Stimulated activated CD4-positive, alpha-beta T cell treated with anti-CD3 and anti-CD28 coated beads, Interleukin-4, amount 100 ng/mL, for 24 hours (primary cell): Measurements from ENCODE around the gene FEZ2.

Source experiments
- DNase-seq: peaks from one replicate; pipeline ENCODE4 v3.0.0-alpha.2; 2020

FEZ2 gene

DNA sequence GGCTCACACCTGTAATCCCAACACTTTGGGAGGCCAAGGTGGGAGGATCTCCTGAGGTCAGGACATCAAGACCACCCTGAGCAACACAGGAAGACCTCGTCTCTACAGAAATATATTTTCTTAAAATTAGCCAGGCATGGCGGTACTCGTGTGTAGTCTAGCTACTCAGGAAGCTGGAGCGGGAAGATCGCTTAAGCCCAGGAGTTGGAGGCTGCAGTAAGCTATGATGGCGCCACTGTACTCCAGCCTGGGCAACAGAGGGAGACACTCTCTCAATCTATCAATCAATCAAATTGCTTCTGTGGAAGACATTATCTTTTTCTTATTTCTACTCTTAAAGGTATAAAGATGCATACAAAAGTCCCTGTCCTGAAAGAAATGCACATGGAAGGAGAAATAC lies 11.3 kb downstream of the FEZ2 start:
- no peak for DNase-seq

DNA sequence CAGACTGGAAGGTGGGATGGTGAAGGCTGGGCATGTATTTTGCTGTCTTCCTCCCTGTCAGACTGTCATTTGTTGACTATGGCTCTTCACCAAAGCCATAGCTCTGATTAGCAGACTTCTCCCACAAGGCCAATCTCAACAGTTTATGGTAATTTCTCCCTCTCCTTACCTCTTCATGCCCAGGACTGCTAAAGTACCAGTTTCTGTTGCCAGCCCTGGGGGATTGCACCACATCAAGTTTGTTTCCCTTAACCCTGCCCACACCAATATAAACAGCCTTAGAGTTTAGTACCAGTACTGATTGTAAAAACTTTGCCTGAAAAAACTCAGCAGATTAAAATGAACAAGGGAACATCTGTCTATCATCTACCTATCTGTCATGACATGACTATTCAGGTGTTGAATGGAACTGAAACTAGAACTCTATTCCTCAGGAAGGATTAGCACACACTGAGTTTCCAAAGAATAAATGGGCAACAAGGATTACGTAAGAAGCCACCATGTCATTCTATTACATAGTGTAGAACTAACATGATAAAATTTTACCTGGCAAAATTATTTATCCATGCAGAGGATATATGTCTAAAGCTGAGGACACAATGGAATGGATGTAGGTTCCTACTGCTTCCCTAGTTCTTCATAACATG lies 13.7 kb downstream of the FEZ2 start:
- DNase-seq = no peak

DNA sequence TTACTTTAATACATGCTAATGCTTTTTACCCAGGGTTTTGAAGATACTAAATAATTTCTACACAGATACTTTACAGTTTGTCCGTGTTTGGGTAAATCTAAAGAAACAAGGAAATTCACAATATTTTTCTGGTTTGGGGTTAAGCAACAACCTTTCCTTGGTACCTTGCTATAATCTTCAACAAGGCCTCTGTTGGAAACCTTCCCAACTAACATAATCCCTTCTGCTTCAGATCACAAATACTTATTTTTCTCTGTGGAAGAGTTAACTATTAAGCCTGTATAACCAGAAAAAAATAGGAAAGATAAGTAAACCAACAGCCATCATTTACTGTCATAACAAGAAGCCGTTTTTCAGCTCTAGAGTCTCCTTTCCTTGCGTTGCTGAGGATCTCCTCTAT lies 15.0 kb downstream of the FEZ2 start:
- DNase-seq = no peak

DNA sequence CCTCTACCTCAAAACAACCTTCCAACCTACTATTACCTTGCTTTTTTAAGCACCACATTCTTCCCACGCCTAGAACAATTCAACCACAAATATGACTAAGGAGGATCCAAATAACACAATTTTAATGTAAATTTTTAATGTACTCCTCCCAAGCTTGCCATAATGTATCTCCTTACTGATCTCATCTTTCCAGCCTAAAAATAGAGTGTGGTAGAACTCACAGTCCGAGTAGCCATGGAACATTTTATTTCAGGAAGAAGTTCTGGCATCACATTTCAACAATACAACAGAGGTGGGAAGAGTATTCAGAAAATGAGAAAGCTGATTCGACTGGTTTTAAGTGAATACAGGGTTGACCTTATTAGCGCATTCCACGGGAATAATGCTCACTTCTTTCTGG lies 15.4 kb downstream of the FEZ2 start:
- no peak for DNase-seq

DNA sequence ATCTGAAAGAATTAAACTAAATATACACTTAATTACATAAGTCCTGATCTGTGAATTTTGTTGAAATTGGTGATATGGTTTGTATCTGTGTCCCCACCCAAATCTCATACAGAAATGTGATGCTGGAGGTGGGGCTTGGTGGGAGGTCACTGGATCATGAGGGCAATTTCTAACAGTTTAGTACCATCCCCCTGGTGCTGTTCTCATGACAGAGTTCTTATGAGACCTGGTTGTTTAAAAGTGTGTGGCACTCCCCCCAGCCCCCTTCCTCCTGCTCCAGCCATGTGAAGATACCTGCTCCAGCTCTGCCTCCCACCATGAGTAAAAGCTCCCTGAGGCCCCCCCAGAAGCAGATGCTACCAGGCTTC lies 18.7 kb downstream of the FEZ2 start:
- DNase-seq = no peak

DNA sequence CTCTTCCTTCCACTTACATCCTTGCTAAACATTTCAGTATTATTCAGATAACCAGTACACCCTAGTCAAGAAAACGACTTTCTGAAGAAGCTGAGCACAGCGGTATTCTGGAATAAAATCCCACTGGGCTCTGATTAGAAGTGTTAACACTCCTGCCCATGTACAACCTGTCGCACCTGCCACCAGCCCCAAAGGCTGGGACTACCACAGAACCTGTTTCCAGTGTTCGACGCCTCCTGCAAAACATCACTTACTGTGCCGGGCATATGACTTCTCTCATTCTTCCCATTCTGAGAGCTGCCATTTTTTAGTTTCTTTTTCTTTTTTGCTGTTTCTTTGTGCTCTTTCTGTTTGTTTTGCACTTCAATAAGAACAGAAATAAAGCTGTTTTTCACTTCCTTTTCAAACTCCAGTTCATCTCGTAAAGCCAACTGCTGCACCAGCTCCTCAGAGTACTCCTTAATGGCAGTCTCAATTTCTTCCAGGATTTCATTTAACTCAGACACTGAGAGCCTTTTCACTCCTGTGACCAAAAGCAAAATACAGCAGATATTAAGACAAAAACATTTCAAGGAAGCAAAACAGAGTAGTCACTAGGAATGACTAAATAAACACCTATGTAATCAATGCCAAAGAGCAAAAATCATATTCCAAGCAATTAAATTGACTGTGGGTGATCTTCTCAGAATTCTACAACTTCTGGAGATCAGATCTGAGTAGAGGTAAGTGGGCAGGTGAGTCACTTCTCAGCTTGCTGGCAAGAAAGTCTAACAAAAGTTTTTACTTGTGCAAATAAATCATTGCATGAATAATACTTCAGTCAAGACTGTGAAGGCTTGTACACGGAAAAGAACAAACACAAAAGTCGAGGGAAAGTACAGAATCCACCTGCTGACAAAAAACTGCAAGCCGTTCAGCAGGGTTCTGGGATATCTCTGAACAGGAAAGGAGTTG lies 19.3 kb downstream of the FEZ2 start:
- DNase-seq = no peak

DNA sequence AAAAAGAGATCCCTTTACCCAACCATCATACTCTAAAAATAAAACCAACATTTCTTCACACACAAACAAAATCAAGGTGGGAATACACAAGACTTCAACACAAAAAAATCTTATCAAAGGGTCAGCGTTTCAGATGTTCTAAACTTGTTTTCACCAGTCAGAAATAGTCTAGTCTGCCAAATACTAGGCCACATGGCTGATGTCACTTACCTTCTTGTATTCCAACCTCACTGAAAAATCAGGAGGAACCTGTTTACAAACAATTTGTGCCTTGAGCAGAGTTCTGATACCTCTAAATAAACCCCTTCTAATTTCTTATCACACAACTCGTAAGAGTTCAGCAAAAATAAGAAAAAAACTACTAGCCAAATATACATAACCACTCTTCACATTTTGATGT lies 20.1 kb downstream of the FEZ2 start:
- no peak for DNase-seq

DNA sequence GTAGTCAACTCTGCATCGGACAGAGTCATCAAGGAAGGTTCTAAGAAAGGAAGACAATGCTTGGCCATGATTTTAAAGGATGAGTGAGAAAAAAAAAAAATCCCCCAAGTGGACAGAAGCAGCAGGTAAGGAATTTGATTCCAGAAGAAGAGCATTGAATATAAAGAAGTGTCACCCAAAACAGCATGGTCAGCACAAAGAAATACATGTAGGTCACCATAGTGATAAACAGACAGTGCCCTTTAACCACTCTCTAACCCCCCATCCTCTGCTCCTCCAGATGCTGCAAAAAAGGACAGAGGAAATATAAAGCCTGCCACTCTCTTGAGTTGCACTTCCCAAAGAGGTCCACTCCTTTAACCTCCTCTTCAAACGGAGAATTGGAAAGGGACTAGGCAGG lies 23.4 kb downstream of the FEZ2 start:
- no peak for DNase-seq

DNA sequence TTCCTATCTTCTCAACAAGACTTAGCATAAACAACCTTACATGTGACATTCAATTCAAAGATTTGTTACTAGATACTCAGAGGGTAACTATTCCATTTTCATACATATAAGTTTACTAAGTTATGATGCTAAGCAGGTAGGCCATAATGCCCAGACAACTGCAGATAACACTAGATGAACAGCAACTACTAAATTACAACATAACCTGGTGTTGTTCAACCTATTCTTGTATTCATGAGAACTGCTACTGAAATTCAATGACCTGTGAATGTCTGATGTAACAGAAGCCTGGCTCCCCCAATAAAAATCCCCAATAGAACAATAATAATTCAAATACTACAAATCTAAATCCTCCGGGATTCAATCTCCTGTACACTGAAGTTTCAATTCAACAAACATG lies 24.8 kb downstream of the FEZ2 start:
- no peak for DNase-seq

DNA sequence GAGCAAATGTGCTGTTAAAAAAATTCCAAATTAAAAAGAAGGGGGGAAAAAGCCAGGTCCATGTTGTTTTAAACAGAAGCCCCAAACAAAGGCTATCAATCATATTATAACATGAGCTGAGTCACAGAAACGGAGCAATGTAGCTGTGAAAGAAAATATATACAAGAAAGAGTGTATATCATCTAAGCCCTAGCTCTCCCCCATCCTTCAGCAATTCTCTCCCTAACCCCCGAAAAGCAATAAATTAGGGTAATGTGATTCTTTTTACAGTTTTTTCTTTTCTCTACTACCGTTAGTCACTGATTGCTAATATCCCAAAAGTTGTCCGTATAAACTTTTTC lies 25.3 kb downstream of the FEZ2 start:
- DNase-seq = no peak

DNA sequence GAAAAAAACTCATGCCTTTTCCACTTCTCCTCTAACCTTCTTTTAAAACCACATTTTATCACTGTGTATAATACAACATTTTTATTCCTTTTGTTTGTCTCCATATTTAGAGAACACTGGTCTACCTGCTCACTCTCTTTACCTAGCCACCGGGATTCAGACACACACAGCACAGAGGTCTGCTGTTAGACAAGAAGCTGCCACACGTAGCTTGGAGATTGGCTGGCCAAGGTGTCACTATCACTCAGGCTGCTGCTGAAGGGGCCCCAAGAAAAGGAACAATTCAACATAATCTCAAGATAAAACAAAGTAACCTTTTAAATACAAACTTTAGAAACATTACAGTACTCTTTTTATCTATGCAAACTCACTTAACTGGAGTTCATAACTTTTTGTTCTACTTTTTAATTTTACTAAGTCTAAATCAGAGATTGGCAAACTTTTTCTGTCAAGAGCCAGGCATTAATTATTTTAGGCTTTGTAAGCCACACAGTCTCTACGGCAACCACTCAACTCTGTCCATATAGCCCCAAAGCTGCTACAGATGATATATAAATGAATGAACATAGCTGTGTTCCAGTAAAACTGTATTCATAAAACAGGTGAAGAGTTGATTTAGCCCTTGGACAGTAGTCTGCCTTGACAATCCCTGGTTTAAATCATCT lies 25.8 kb downstream of the FEZ2 start:
- no peak for DNase-seq

DNA sequence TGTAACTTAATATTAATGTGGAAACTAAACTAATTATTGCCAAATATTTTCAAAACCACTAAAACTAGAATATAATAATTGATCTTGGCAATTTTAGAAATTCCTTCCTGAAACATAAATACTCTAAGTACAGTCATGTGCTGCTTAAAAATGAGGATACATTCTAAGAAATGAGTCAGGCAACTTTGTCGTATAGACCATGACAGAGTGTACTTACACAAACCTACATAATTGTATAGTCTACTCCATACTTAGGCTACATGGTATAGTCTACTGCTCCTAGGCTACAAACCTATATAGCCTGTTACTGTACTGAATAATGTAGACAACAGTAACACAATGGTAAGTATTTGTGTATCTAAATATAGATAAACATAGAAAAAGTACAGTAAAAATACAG lies 27.6 kb downstream of the FEZ2 start:
- no peak for DNase-seq

DNA sequence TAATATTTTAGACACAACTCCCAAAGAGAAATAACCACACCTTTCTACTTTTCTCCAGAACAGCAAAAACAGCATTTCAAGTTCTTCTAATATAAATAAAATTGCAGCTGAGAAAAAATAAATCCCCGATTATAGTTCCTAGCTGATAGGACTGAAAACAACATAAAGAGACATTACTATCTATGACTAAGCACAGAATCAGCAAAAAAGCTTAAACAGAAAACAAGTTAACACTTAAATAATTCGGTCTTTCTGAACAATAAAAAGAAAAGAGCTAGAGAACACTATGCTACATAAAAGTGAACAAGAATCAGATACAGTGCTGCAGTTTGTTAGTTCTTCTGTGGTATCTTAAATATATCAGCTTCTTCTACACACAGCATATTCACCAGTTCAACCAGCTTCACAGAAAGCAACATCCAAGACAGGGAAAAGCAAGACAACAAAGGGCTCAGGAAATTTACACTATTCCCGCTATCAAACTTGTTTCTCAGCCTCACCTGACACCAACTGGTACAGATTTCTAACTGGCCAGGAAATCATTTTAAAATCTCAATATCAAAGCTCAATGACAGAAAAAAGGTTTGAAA lies 28.6 kb downstream of the FEZ2 start:
- DNase-seq = no peak

DNA sequence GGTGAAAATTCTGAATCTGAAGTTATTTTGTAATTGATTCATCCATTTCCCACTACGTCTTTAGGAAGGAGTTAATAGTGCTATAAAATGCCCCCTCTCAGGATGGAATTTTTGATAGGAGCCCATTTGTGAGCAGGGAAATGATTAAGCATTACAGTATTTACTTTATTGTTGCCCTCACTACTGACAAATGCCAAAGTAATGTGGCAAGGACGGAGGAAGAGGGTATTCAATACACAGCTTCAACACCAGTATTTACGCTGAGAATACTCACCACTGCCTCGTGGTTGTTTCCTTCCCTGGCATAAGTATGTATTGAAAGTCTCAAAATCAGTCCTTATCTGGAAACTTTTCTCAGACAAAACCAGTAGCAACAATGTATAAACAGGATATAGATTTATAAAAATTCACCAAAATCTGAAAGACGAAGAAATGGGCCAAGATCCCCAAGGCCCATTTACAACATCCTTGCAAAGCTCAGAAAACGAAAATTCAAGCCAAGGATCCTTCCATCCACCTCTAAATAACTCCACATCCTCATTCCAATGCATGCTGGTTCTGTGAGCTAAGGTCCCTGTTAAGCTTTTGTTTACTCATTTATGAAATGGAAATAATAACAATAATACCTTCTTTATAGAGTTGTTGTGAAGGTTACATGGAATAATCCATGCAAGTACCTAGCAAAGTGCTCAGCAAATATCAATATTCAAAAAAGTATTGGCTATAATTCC lies 29.3 kb downstream of the FEZ2 start:
- no peak for DNase-seq

DNA sequence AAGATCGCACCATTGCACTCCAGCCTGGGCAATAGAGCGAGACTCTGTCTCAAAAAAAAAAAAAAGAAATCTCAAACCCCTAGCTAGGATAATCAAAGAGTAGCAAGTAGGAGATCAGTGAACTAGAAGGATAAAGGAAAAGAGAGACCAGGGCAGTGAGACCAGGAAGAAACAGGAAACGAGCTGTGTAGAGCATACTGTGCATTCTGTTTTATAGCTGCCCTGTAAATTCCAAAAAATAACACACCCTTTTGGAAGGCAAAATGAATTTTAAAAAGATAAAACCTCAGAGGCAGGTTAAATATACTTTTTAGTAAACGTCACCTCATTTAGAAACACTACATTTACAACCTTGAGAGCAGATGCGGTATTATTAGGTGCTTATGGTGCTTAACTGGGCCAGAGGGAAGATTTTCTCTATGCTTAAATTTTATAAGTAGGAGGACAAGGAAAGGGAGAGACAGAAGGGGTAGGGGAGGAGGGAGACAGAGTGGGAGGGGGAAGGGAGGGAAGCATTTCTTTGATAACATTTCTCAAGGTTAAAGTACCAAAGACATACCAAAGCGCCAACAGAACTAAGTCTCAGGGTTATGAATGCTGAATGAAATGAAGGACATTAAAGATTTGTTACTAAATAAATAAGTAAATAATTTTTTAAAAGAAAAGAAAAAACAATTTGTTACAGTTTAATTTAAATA lies 30.1 kb downstream of the FEZ2 start:
- DNase-seq = no peak

DNA sequence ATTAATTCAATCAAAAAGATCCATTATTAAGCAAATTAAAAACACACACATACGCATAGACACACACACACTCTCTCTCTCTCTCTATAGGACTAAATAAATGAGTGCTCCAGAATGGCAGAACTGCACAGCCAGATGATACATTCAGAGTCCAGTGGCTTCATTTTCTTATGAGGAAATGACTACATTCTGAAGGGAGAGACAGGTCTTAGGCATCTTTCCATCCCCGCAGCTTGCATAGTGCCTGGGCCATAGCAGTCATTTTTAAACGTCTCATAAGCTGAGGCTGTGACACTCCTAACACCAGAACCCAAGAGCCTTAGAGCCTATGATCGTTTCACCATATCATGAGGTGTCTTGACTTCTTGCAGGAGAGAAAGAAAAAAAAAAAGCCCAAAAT lies 31.1 kb downstream of the FEZ2 start:
- no peak for DNase-seq

DNA sequence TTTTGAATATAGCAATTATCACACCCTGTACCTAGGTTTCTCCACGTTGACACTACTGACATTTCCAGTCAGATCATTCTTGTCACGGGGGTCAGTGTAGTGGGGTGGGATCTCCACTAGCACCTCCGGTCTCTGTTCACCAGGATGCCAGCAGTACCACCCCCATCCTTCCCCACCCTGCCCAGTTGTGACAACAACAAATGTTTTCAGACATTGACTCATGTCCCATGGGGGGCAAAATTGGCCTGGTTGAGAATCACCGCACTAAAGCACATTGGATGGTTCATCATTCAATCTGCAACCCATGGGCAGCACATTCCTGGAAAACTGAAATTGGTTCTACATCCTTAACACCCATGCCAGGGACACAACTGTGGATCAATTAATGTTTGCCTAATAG lies 32.3 kb downstream of the FEZ2 start:
- no peak for DNase-seq

DNA sequence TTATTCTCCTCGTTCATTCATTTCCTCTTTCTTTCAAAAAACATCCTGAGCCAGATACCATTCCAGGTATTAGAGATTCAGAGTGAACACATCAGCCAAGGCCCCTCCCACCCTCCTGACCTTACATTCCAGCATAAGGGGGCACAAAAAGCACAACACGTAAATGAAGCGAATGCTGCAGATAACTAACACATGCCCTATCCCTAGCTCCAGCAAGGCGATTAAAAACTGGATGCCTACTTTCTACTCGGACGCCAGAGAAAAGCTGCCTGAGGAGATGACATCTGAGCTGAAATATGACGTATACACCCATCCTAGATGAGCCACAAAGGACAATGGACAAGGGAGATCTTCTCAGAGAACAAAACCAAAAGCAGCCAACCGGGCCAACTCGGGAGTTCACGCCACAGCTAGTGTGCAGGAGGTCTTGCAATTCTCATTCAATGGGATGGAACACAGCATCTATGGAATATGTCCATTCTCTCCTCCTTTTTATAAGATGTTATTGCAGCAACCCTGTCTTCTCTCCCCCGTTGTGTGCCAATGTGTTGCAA lies 33.5 kb downstream of the FEZ2 start:
- DNase-seq = no peak

DNA sequence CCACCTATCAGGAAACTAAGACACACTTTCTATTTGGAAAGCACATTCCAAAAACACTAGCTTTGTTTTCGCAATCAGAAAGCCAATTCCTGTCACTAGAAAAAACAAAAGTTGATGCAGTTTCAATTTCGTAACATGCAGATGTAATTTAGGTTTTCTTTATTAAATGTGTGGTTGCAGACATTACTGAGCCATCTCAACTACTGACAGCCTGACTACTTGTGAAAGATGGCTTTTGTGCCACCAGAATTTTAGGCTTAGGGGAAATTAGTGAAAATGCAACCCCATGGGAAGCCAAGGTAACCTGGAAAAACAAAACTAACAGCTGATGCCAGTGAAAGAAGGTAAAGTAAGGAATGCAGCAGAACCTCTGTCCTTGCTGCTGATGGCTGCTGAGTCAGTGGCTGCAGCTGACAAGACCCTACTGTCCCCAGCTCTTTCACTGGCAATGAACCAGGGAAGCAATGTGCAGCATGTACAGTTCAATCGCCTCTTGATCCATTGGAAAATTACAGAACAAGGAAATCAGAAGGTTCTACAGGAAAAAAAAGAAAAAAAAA lies 34.9 kb downstream of the FEZ2 start:
- no peak for DNase-seq

DNA sequence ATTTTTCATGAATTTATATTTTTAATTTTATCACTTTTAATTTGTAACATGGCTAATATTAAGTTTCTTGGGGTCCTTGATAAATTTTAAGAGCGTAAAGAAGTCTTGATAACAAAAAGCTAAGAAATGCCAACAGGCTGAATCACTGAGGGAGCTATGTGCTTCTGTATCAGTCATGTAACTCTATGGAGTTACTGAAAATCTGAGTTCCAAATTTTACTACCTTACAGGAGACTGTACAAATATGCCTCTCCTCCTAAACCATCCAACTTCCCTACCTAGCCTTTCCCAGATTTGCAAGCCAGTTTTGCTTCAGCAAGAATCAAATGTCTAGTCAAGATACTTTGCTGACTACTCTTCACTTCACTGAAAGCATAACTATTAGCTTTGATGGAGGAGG lies 35.7 kb downstream of the FEZ2 start:
- no peak for DNase-seq

DNA sequence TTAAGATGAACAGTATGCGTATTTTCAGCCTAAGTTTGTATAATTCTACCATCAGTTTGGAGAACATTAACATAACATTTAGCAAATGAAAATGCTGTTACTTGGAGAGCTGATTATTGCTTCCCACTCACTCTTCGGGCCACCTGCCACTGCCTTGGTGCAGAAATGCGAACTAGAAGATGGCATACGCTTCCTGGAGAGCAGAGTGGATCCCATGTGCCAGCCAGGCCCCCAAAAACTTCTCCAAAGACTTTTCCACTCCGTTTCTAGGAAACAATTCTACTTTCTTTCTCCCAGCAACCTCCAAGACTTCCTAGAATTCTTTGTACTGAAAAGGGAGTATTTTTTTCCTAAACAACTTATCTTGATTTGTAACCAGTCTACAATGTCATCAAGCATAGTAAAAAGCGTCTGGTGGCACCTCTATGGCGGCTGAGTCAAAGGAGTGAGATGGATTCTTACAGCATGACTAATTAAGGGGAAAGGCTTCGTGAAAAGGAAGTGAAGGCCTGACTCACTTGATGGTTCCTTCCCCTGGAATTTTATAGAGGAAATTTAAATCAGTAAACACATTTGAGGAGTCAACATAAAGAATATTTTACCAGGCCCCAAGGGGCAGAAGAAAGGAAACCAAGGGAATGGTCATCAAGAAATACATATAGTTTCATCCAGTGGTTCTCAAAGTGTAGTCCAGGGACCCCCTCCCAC lies 36.6 kb downstream of the FEZ2 start:
- no peak for DNase-seq
